Hematopoietic multipotent progenitor cell (in vitro differentiated cells): Measurements from ENCODE around the gene AZIN2. TPM values are rescaled to one million over a fixed set of nuclear protein-coding genes. Genes with fewer than 3 reads are reported as not detected.
"Not testable (repeated sequence)": the region's sequence is repeated elsewhere in the genome, so short reads cannot be mapped to it uniquely, and the experiment has no call there.

Experiments
- DNase-seq, 3 donors: peaks; one replicate each; pipeline ENCODE4 v3.0.0-alpha.2; 2011 to 2015; ENCODE audit warnings: low read depth in 2 of 3, low spot score in 2 of 3
- total RNA-seq: library from RNA; depleted of rRNA; stranded (reverse); fragments of >200 nt; gene quantifications from one replicate; pipeline ENCODE4 v1.2.3, GENCODE V29; 2012

AZIN2 gene
- total RNA-seq, 1 donor, result 0.81 TPM

- DNase-seq, result no peak
These were observed 12.1 kb downstream of the AZIN2 start for GRCh38 chr1:33093004-33093403.

- DNase-seq, result no peak
These were observed 13.5 kb downstream of the AZIN2 start for GRCh38 chr1:33094486-33094885.

GRCh38 chr1:33094971-33095604, 14.1 kb downstream of the AZIN2 start:
- no peak for DNase-seq

- DNase-seq, result no peak
These were observed 15.5 kb downstream of the AZIN2 start for GRCh38 chr1:33096363-33097005.

- no peak for DNase-seq
These were observed 16.2 kb downstream of the AZIN2 start for GRCh38 chr1:33097137-33097611.

- DNase-seq, result no peak
These were observed 16.8 kb downstream of the AZIN2 start for GRCh38 chr1:33097762-33098161.

GRCh38 chr1:33098371-33098770, 17.4 kb downstream of the AZIN2 start:
- DNase-seq, result peak in 2 of 3 donors; percentile 36 to 70

GRCh38 chr1:33099290-33100118, 18.6 kb downstream of the AZIN2 start:
- DNase-seq, result peak; percentile 47 to 96 (median 93)

- not testable (repeated sequence) for DNase-seq
These were observed 19.1 kb downstream of the AZIN2 start for GRCh38 chr1:33100119-33100415.

GRCh38 chr1:33110477-33110876, 29.5 kb downstream of the AZIN2 start:
- no peak for DNase-seq

- DNase-seq, result peak in 2 of 3 donors; percentile 53 to 69
These were observed 31.0 kb downstream of the AZIN2 start for GRCh38 chr1:33111965-33112364.

GRCh38 chr1:33117440-33118085, 36.6 kb downstream of the AZIN2 start:
- no peak for DNase-seq

GRCh38 chr1:33118274-33118673, 37.3 kb downstream of the AZIN2 start:
- no peak for DNase-seq

- no peak for DNase-seq
These were observed 38.1 kb downstream of the AZIN2 start for GRCh38 chr1:33119050-33119449.

GRCh38 chr1:33119532-33120217, 38.7 kb downstream of the AZIN2 start:
- DNase-seq, result no peak

- no peak for DNase-seq
These were observed 39.7 kb downstream of the AZIN2 start for GRCh38 chr1:33120436-33121231.

GRCh38 chr1:33121728-33122127, 40.8 kb downstream of the AZIN2 start:
- DNase-seq, result no peak

- DNase-seq, result no peak
These were observed 41.7 kb downstream of the AZIN2 start for GRCh38 chr1:33122483-33123178.

GRCh38 chr1:33123266-33123665, 42.3 kb downstream of the AZIN2 start:
- no peak for DNase-seq
